Activated T-helper 17 cell treated with anti-CD3 and anti-CD28 coated beads, Interleukin-2, amount 50 U/mL, for 72 hours (primary cell): ENCODE measurements around the gene ALOX5. TPM values are rescaled to one million over a fixed set of nuclear protein-coding genes. Genes with fewer than 3 reads are reported as not detected.
"Not testable (repeated sequence)": the region's sequence is repeated elsewhere in the genome, so short reads cannot be mapped to it uniquely, and the experiment has no call there.

Experiments used
- ATAC-seq: fragments of 150-1000 bp; cut with Tn5 transposase; replicated peaks from 2 replicates; pipeline ENCODE4 v1.10.0; 2021; ENCODE audit warnings: mild to moderate bottlenecking, moderate library complexity
- H3K27ac Mint-ChIP-seq: one replicate; pipeline ENCODE4 v1.8.0; 2022; ENCODE audit warnings: mixed read lengths
- H3K27me3 Mint-ChIP-seq: one replicate; pipeline ENCODE4 v1.8.0; 2022; ENCODE audit warnings: mixed read lengths
- H3K36me3 Mint-ChIP-seq: one replicate; pipeline ENCODE4 v1.8.0; 2022; ENCODE audit warnings: low read depth, mild to moderate bottlenecking, mixed read lengths
- H3K4me1 Mint-ChIP-seq: one replicate; pipeline ENCODE4 v1.8.0; 2022; ENCODE audit warnings: mixed read lengths
- H3K4me3 Mint-ChIP-seq: one replicate; pipeline ENCODE4 v1.8.0; 2022; ENCODE audit warnings: mild to moderate bottlenecking, mixed read lengths
- H3K9me3 Mint-ChIP-seq: one replicate; pipeline ENCODE4 v1.8.0; 2022; ENCODE audit warnings: mixed read lengths
- total RNA-seq, 2 donors: library from RNA; stranded (reverse); gene quantifications; one replicate each; pipeline ENCODE4 v1.2.3, GENCODE V29; 2022

The ALOX5 gene
- total RNA-seq, 2 donors from 2014 or later: 4.0 to 7.9 TPM

DNA sequence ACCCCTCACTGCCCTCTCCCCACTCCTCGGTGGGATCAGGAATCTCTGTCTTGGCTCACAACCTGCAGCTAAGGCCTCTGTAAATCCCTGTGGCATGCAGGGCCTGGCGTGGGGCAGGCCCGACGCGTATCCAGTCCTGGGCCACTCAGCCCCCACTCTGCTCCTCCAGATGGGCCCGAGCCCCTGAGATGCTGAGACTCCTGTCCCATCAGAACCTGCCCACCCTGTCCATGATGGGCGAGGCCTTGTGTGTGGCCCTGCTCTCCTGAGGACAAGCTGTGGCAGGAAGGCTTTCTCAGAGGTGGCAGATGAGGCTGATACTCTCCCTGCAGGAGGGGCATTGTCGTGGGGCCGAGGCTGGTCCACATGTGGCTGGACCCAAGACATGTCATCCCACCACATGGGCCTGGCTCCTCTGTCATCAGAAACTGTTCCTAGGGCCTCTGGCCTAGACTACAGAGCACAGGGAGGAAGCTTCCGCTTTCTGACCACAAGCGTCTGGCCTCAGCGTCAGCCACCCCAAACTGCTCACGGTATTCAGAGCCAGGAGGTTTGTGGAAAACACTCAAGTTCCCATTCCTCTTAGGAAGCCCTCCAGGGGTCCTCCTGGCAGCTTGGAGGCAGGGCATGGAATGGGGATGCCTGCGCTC lies 6.0 kb downstream of the ALOX5 start:
- ATAC-seq: peak; percentile 38
- Mint-ChIP-seq H3K4me1 (peaks cover 8% of the 10 kb centered on the region), H3K27ac (no peak overlapping the region), H3K9me3 (no peaks in the 10 kb centered on the region), H3K27me3 (no peaks in the 10 kb centered on the region), H3K36me3 (no peaks in the 10 kb centered on the region), H3K4me3 (no peak overlapping the region)

DNA sequence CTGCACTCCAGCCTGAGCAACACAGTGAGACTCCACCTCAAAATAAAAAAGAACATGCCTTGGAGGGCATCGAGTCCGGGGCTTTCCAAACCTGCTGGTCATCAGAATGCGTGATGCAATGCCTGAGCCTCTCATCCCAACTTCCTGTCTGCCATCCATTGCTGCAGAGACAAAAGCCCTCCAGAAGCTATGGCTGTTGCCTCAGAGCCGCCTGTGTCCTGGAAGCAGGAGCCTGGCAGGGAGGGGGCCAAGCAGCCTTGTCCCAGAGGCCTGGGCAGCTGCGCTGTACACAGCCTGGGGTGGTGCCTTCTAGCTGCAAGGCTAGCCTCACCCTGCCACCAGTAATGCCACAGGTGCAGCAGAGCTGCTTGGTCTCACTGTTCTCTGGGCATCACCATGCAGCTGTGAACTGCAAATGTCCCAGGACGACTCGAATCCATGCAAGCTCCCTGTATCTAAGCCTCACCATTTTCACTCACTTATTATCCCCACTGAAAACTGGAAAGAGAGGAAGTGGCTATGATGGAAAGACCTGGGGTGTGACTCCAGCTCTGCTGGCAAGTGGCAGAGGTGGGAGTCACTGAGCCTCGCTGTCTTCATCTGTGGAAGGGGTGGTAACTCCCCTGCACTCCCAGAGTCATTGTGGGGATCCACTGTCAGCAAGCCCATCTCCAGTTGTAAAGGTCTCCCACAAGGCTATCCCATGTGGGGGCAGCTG lies 7.0 kb downstream of the ALOX5 start:
- no peak for ATAC-seq
- no peaks in the 10 kb centered on the region for H3K9me3 Mint-ChIP-seq
- H3K36me3 Mint-ChIP-seq: no peaks in the 10 kb centered on the region

DNA sequence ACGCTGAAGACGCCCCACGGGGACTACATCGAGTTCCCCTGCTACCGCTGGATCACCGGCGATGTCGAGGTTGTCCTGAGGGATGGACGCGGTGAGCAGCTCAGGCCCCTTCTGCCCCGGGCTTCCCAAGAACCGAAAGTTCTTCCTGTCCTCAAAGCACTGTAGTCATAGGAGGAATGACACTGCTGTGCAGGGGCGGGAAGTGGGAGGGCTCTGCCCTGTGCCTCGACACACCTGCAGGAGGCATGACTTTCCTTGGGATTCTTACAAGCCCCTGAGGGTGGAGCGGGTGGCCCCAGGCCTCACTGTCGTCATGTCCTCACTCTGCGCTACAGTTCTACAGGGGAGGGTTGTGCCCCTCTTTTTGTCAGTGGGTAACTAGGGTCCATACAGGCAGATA lies 8.6 kb downstream of the ALOX5 start:
- peaks cover 6% of the 10 kb centered on the region for H3K4me1 Mint-ChIP-seq
- no peak overlapping the region for H3K4me3 Mint-ChIP-seq
- no peak overlapping the region for H3K27ac Mint-ChIP-seq
- no peaks in the 10 kb centered on the region for H3K9me3 Mint-ChIP-seq
- no peaks in the 10 kb centered on the region for H3K27me3 Mint-ChIP-seq
- ATAC-seq: no peak
- no peaks in the 10 kb centered on the region for H3K36me3 Mint-ChIP-seq

More for the DNA sequence above, 7.0 kb downstream of the ALOX5 start:
- no peaks in the 10 kb centered on the region for H3K27me3 Mint-ChIP-seq
- no peak overlapping the region for H3K4me3 Mint-ChIP-seq
- H3K27ac Mint-ChIP-seq: no peak overlapping the region
- H3K4me1 Mint-ChIP-seq: peaks cover 8% of the 10 kb centered on the region

DNA sequence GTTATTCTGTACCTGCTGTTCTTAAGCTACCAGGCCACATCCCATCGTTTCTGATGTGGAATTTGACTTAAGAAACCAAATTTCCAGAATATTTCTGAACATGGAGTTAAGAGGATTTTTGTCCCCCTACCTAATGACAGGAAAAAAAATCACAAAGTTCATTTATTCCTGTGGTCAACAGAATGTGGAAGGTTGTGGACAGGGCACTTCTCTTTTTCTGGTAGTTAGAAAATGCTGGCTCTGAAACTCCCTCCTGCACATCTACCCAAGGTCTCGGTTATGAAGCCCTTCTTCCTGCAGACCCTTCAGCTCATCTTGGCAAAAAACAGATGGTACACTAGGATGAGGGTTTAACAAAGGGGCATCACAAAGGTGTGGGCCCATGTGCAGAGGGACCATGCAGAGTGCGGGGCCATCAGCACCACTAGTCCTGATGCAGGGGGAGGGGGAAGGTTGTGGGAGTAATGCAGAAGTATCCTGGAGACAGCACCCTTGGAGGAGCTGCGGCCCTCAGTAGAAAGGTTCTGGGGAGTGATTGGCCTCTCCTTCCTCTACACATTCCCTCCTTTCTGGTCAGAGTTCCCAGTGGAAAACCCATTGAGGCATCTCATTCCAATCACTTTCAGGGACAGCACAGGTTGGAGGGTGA lies 9.8 kb downstream of the ALOX5 start:
- no peaks in the 10 kb centered on the region for H3K9me3 Mint-ChIP-seq
- no peak overlapping the region for H3K27ac Mint-ChIP-seq
- no peaks in the 10 kb centered on the region for H3K36me3 Mint-ChIP-seq
- no peaks in the 10 kb centered on the region for H3K27me3 Mint-ChIP-seq
- H3K4me3 Mint-ChIP-seq: no peak overlapping the region
- no peaks in the 10 kb centered on the region for H3K4me1 Mint-ChIP-seq
- ATAC-seq: no peak

DNA sequence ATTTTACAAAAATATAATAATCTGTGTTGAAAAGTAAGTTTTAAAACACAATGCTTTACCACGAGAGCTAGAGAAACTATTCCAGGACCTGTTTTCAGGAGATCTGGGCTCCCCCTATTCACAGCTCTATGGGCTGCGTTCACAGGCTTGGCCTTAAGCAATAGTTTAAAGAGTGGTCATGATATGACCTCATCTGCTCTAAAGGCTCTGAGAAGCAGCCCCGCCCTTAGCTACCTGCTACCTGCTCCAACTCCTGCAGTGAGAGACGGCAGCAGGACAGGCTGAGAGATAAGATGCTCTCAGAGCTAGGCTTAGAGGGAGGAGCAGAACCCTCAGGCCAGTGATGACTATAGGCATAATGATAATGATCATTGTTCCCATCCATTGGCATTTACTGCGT lies 12.6 kb downstream of the ALOX5 start:
- H3K9me3 Mint-ChIP-seq: no peaks in the 10 kb centered on the region
- no peaks in the 10 kb centered on the region for H3K4me1 Mint-ChIP-seq
- no peaks in the 10 kb centered on the region for H3K27me3 Mint-ChIP-seq
- H3K36me3 Mint-ChIP-seq: peaks cover 7% of the 10 kb centered on the region
- ATAC-seq: no peak
- H3K4me3 Mint-ChIP-seq: no peak overlapping the region
- no peak overlapping the region for H3K27ac Mint-ChIP-seq

DNA sequence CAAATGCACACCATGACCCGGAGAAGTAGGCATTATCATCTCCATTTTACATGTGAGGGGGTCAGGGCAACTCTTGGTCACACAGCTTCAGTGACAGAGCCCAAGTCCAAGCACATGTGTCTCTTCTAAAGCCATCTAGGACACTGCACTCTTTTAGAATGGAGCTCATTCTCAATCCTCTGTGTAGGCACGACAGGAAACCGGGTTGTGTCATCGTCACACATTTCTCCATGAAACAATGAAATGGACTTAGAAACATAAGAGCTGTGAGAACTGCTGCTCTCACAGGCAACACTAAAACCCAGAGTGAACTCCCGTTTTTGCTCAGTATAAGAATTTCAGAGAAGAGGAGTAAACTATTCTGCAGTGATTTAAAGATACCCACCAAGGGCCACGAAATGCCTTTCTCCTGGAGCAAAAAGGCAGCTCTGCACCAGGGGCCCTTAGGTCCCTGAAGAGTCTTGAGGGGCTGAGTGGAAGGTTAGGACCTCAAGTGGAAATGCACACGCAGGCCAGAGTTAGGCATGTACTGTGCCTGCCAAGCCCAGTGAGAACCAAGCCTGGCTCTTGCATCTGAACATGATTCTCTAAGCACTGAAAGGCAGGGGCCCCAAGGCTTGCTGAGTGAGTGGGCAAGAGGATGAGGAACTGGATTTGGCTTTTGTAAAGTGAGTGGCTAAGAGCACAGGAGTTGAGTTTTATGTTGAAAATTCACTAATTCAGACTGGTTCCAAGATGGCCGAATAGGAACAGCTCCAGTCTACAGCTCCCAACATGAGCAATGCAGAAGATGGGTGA lies 13.3 kb downstream of the ALOX5 start:
- no peak overlapping the region for H3K4me3 Mint-ChIP-seq
- H3K4me1 Mint-ChIP-seq: no peaks in the 10 kb centered on the region
- no peaks in the 10 kb centered on the region for H3K27me3 Mint-ChIP-seq
- no peak overlapping the region for H3K27ac Mint-ChIP-seq
- peaks cover 7% of the 10 kb centered on the region for H3K36me3 Mint-ChIP-seq
- no peaks in the 10 kb centered on the region for H3K9me3 Mint-ChIP-seq
- ATAC-seq: no peak

DNA sequence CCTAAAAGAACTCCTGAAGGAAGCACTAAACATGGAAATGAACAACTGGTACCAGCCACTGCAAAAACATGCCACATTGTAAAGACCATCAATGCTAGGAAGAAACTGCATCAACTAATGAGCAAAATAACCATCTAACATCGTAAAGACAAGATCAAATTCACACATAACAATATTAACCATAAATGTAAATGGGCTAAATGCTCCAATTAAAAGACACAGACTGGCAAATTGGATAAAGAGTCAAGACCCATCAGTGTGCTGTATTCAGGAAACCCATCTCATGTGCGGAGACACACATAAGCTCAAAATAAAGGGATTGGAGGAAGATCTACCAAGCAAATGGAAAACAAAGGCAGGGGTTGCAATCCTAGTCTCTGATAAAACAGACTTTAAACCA lies 15.7 kb downstream of the ALOX5 start:
- not testable (repeated sequence) for H3K27ac Mint-ChIP-seq, H3K4me1 Mint-ChIP-seq, ATAC-seq, H3K9me3 Mint-ChIP-seq, H3K27me3 Mint-ChIP-seq, H3K36me3 Mint-ChIP-seq, H3K4me3 Mint-ChIP-seq

DNA sequence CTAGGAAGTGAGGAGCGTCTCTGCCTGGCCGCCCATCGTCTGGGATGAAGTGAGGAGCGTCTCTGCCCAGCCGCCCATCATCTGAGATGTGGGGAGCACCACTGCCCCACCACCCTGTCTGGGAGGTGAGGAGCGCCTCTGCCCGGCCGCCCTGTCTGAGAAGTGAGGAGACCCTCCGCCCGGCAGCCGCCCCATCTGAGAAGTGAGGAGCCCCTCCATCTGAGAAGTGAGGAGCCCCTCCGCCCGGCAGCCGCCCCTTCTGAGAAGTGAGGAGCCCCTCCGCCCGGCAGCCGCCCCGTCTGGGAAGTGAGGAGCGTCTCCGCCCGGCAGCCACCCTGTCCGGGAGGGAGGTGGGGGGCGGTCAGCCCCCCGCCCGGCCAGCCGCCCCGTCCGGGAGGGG lies 17.6 kb downstream of the ALOX5 start:
- H3K4me1 Mint-ChIP-seq, H3K27me3 Mint-ChIP-seq, H3K4me3 Mint-ChIP-seq, ATAC-seq, H3K9me3 Mint-ChIP-seq, H3K27ac Mint-ChIP-seq: not testable (repeated sequence)
- H3K36me3 Mint-ChIP-seq: peaks cover 20% of the 10 kb centered on the region

DNA sequence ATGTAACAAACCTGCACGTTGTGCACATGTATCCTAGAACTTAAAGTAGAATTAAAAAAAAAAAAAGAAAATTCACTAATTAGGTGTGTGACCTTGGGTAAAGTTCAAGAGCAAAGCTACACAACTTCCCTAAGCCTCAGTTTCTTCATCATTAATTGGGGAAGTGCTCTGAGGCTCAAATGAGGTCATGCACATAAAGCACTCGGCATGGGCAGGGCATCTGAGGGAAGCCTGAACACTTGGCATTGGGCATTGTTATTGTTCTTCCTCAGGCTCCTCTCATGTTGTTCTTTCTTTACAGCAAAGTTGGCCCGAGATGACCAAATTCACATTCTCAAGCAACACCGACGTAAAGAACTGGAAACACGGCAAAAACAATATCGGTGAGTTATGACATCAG lies 21.5 kb downstream of the ALOX5 start:
- Mint-ChIP-seq H3K9me3 (peaks cover 7% of the 10 kb centered on the region), H3K4me3 (no peak overlapping the region), H3K27me3 (no peaks in the 10 kb centered on the region), H3K4me1 (peaks cover 5% of the 10 kb centered on the region), H3K36me3 (peaks cover 35% of the 10 kb centered on the region), H3K27ac (no peak overlapping the region)
- no peak for ATAC-seq

DNA sequence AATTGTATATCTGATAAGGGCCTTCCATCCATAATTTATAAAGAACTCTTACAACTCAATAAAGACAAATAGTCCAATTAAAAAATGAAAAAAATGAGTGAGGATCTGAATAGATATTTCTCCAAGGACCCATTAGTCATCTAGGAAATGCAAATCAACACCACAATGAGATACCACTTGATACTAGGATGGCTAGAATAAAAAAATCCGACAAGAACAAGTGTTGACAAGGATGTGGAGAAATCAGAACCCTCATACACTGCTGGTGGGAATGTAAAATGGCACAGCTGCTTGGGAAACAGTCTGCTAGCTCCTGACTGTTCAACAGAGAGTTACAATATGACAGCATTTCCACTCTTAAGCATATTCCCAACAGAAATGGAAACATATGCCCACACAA lies 24.6 kb downstream of the ALOX5 start:
- Mint-ChIP-seq H3K27ac (no peak overlapping the region), H3K27me3 (no peaks in the 10 kb centered on the region), H3K4me3 (no peak overlapping the region), H3K4me1 (peaks cover 5% of the 10 kb centered on the region), H3K9me3 (peaks cover 7% of the 10 kb centered on the region), H3K36me3 (peaks cover 33% of the 10 kb centered on the region)
- peak; percentile 52 for ATAC-seq

DNA sequence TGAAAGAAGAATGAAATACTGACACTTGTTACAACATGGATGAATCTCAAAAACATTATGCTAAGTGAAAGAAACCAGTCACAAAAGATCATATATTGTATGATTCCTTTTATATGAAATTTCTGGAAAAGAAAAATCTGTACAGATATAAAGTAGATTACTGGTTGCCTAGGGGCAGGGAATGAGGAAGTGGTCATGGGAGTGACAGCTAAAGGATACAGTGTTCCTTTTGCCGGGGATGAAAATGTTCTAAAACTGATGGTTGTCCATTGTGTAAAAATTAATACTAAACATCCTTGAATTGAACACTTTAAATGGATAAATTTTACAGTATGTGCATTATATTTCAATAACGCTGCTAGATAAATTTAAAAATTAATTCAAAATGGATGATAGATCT lies 25.1 kb downstream of the ALOX5 start:
- H3K9me3 Mint-ChIP-seq: peaks cover 7% of the 10 kb centered on the region
- no peaks in the 10 kb centered on the region for H3K27me3 Mint-ChIP-seq
- H3K4me3 Mint-ChIP-seq: no peak overlapping the region
- no peak overlapping the region for H3K27ac Mint-ChIP-seq
- no peak for ATAC-seq
- peaks cover 33% of the 10 kb centered on the region for H3K36me3 Mint-ChIP-seq
- H3K4me1 Mint-ChIP-seq: peaks cover 8% of the 10 kb centered on the region

DNA sequence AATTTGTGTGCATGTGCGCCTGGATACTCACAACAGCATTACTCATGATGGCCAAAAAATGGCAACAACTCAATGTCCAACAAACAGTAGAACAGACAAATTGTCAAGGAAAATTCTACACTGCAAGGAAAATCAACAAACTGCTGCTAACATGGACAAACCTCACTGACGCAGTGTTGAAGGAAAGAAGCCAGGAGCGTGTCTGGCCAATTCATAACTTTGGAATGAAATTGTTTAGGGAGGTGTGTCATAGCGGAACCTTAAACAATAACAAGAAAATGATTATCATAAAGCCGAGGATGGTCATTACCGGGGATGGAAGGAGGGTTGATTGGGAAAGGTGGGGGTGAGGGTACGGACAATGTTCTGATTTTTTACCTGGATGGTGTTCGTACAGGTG lies 29.1 kb downstream of the ALOX5 start:
- ATAC-seq: no peak
- Mint-ChIP-seq H3K27me3 (no peaks in the 10 kb centered on the region), H3K4me3 (no peak overlapping the region), H3K36me3 (peaks cover 8% of the 10 kb centered on the region), H3K4me1 (peaks cover 17% of the 10 kb centered on the region), H3K27ac (no peak overlapping the region), H3K9me3 (no peaks in the 10 kb centered on the region)

DNA sequence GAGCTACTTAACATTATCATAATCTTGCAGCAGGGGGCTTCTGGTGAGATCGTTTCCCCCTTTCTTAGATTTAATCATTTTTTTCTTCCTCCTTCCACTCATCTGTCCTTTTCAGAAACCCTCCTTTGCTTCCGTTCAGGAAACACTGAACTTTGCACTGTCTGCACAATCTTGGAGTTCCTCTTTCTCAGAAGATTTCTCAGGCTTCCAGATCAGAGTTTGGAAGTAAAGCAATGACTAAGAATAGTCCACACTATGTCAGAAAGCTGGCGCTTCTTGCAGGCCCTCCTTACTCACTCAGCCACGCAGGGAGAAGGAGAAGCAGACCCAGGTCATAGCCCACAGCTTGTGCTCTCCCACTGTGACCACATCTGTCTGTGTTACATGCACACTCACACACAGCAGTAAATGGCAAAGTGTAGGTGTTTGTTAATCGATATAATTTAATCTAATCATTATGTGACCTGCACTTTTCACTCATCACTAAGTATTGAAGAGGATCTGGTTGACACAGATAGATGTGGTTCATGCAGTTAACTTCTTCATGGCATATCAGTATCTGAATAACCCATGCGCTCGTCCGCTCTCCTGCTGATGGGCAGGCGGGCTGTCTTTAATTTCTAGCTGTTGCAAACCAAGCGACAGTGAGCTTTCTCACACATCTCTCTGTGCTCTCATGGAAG lies 30.2 kb downstream of the ALOX5 start:
- Mint-ChIP-seq H3K27ac (peak overlapping the region; percentile 37), H3K4me3 (no peak overlapping the region), H3K9me3 (no peaks in the 10 kb centered on the region), H3K36me3 (peaks cover 5% of the 10 kb centered on the region), H3K27me3 (no peaks in the 10 kb centered on the region), H3K4me1 (peaks cover 18% of the 10 kb centered on the region)
- ATAC-seq: peak; percentile 86

DNA sequence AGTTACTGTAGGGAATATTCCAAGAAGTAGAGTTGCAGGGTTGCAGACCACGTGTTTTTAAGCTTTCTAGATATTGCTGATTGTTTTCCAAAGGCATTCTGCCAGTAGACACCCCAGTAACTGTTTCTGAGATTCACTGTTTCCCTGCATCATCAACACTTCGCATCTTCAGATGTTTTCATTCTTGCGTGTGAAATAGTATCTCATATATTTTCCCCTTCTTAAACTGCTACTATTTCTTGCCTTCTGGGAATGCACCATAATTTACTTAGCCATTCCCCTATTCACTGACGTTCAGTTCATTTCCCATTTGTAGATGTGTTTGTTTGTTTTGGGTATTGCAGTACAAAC lies 30.7 kb downstream of the ALOX5 start:
- Mint-ChIP-seq H3K4me3 (no peak overlapping the region), H3K27me3 (no peaks in the 10 kb centered on the region), H3K36me3 (no peaks in the 10 kb centered on the region), H3K9me3 (no peaks in the 10 kb centered on the region), H3K27ac (no peak overlapping the region), H3K4me1 (peaks cover 19% of the 10 kb centered on the region)
- ATAC-seq: no peak
